Right kidney (tissue), 1 donor: ENCODE measurements around the gene MAGI2.
"Not testable (repeated sequence)": the region's sequence is repeated elsewhere in the genome, so short reads cannot be mapped to it uniquely, and the experiment has no call there.

Experiments used
- DNase-seq: peaks from one replicate; pipeline ENCODE4 v3.0.0-alpha.2; 2016

MAGI2 gene

GRCh38 chr7:79051915-79052314, 401.6 kb downstream of the MAGI2 start:
- DNase-seq = no peak

GRCh38 chr7:79050603-79051002, 402.9 kb downstream of the MAGI2 start:
- no peak for DNase-seq

- DNase-seq = no peak
Measured at GRCh38 chr7:79046061-79046460, 407.4 kb downstream of the MAGI2 start.

GRCh38 chr7:79037001-79037400, 416.5 kb downstream of the MAGI2 start:
- DNase-seq = no peak

GRCh38 chr7:79036356-79036755, 417.1 kb downstream of the MAGI2 start:
- DNase-seq = no peak

- DNase-seq = no peak
Measured at GRCh38 chr7:79035858-79036257, 417.6 kb downstream of the MAGI2 start.

GRCh38 chr7:79034730-79035129, 418.7 kb downstream of the MAGI2 start:
- DNase-seq = no peak

- DNase-seq = not testable (repeated sequence)
Measured at GRCh38 chr7:79019711-79020110, 433.8 kb downstream of the MAGI2 start.

- no peak for DNase-seq
Measured at GRCh38 chr7:79011921-79012320, 441.5 kb downstream of the MAGI2 start.

- no peak for DNase-seq
Measured at GRCh38 chr7:79009647-79010046, 443.8 kb downstream of the MAGI2 start.

- no peak for DNase-seq
Measured at GRCh38 chr7:79008786-79009185, 444.7 kb downstream of the MAGI2 start.

GRCh38 chr7:78996013-78996412, 457.5 kb downstream of the MAGI2 start:
- no peak for DNase-seq

- DNase-seq = no peak
Measured at GRCh38 chr7:78993341-78993740, 460.1 kb downstream of the MAGI2 start.

GRCh38 chr7:78985509-78985908, 468.0 kb downstream of the MAGI2 start:
- DNase-seq = no peak

GRCh38 chr7:78983483-78983882, 470.0 kb downstream of the MAGI2 start:
- DNase-seq = no peak

- DNase-seq = no peak
Measured at GRCh38 chr7:78970440-78970916, 483.0 kb downstream of the MAGI2 start.

GRCh38 chr7:78968951-78969350, 484.5 kb downstream of the MAGI2 start:
- no peak for DNase-seq

- DNase-seq = not testable (repeated sequence)
Measured at GRCh38 chr7:78967561-78967960, 485.9 kb downstream of the MAGI2 start.

- no peak for DNase-seq
Measured at GRCh38 chr7:78967046-78967445, 486.4 kb downstream of the MAGI2 start.

- no peak for DNase-seq
Measured at GRCh38 chr7:78959477-78959876, 494.0 kb downstream of the MAGI2 start.

GRCh38 chr7:78955329-78955728, 498.1 kb downstream of the MAGI2 start:
- no peak for DNase-seq

- DNase-seq = no peak
Measured at GRCh38 chr7:78953726-78954363, 499.6 kb downstream of the MAGI2 start.

GRCh38 chr7:78953090-78953489, 500.4 kb downstream of the MAGI2 start:
- no peak for DNase-seq

- DNase-seq = no peak
Measured at GRCh38 chr7:78939669-78940068, 513.8 kb downstream of the MAGI2 start.

GRCh38 chr7:78924581-78924980, 528.9 kb downstream of the MAGI2 start:
- no peak for DNase-seq
